ENCODE measurements around the gene ALPP.
"Not testable (repeated sequence)": the region's sequence is repeated elsewhere in the genome, so short reads cannot be mapped to it uniquely, and the experiment has no call there.

The ALPP gene

GRCh38 chr2:232363784-232364615 is 14.6 kb upstream of the ALPP start:
- DNase-seq (ENCODE audit: low spot score), result no peak

DNA sequence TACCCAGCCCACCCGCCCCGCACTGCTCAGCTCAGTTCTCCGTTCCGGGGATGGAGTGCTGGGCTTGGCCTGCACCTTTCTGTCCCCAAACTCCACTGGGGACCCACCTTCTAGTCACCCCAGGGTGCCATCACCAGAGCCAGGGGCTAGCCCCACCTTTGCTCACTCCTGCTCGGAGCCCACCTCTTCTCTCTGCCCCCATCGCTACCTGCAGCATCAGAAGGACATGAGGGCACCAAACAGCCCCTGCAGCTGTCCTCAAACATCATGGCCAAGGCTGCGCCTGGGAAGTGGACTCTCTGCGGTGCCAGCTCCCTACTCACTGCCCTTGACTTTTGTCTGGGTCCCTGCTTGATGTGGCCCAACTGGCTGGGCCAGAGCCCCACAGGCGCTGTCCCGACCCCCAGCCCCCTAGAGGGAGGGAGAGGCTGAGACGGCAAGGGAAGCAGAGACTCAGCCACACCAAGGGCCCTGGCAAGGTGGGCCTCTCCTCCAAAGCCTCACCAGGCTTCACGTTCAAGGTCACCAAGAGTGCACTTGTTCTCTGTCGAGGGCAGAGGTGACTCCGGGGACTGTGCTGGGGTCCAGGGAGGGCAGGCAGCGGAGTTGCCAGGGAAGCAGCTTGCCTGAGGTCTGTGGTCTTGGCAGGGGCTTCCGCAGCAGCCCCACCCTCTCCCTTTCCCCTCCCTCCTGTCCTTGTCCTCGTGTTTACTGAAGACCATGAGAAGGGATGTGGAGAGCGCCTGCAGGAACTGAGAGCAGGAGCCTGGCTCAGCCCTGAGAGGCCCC is 13.6 kb upstream of the ALPP start:
- not testable (repeated sequence) for DNase-seq (ENCODE audit: low spot score)

GRCh38 chr2:232365621-232366321 is 12.8 kb upstream of the ALPP start:
- peak; percentile 62 for DNase-seq (ENCODE audit: low spot score)

GRCh38 chr2:232366461-232366860 is 12.1 kb upstream of the ALPP start:
- DNase-seq (ENCODE audit: low spot score), result not testable (repeated sequence)

GRCh38 chr2:232367016-232367415 is 11.5 kb upstream of the ALPP start:
- DNase-seq (ENCODE audit: low spot score), result no peak

DNA sequence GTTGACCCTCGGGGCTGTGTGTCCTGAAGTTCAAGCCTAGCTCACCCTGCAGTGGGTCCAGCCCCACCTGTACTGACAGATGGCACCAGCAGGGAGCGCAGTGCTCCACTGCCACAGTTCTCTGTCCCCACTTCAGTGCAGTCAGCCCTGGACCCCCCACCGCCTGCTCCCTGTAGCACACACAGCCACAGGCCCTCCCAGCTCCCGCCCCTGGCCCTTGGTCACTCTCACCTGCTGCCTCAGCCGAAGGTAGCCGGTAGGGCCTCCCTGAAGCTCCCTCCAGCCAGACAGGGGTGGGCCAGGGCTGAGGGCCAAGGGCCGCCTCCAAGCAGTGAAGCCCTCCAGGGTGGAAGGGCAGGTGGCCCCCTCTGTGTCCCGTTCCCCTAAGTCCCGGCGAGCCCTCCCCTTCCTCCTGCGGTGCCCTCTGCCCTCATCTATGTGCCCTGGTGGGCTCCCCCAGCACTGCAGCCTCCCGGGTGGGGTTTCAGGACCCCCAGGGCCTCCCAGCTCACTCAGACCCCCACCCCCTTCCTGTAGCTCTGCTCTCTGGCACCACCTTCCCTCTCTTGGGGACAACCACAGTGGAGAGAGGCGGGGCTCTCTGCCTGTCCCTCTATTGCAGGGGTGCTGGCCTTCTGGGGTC is 10.8 kb upstream of the ALPP start:
- no peak for DNase-seq (ENCODE audit: low spot score)

DNA sequence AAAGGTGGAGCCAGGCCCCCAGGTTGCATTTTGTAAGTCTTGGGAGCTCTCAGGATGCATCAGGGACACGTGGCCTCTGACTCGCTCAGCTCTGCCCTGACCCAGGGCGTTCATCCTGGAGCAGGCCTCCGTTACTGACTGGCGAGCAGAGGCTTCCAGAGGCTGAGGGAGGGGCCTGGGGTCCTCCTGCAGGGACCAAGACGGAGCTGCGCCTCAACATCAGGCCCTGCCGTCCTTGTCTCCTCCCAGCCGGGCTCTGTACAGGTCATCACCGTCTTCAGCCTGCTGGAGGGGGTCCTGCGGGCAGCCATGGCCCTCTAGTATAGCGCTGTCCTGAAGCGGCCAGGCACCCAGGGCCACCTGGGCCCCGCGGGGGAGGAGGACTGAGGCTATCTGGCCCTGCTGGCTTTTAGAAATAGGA is 10.2 kb upstream of the ALPP start:
- no peak for DNase-seq (ENCODE audit: low spot score)

GRCh38 chr2:232369126-232369951 is 9.2 kb upstream of the ALPP start:
- DNase-seq (ENCODE audit: low spot score), result no peak

DNA sequence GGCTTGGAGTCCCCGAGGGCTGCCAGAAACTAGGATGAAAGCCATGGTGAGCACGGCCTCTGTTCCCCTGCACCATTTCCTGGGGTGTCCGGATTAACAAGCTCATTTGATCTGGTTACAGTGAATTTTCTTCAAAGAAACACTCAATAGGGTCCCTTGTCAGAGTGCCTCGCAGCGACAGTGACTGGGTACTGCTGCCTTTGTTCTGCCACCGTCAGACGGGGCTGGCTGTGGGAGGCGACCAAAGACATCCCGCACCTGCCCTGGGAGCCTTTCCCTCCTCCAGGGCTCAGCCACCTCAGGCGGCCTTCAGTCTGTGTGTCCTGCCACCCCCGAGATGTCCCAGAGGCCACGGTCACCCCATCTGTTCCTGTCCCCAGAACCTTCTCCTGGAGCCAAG is 8.5 kb upstream of the ALPP start:
- not testable (repeated sequence) for DNase-seq (ENCODE audit: low spot score)

- DNase-seq (ENCODE audit: low spot score), result no peak
These were observed 6.0 kb upstream of the ALPP start for GRCh38 chr2:232372231-232373208.

DNA sequence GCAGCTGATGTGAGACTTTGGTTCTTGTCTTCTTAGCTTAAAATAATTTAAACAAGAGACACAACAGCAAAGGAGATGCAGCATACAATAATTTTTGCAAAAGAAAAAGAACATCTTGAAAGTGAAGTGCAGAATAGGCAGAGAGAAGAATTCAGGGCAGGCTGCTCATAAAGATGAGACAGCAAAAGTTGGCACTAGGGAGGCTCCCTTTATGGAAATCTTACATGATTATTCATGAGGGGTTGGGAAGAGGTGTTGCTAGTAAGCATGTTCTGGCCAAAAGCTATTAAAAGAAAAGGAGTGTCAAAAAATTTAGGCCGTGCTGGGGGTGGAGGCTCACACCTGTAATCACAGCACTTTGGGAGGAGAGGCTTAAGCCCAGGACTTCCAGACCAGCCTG is 4.2 kb upstream of the ALPP start:
- no peak for DNase-seq (ENCODE audit: low spot score)

DNA sequence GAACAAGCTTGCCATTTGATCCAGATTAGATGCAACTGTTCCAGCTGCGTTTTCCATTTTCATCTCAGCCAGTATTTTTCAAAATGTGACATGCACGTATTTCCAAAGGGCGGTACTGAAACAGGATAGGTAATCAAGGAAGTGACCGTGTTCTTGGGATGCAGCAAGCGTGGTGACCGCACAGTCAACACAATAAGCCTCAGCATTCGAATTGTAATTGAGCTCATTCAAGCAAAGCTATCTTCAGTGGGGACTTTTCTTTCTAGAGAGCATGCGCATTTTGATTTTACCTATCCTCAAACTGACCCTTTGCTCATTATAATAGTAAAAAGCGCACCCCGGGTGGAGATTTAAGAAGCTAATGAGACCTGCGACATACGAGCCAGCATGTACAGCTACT is 3.4 kb upstream of the ALPP start:
- DNase-seq (ENCODE audit: low spot score), result no peak

DNA sequence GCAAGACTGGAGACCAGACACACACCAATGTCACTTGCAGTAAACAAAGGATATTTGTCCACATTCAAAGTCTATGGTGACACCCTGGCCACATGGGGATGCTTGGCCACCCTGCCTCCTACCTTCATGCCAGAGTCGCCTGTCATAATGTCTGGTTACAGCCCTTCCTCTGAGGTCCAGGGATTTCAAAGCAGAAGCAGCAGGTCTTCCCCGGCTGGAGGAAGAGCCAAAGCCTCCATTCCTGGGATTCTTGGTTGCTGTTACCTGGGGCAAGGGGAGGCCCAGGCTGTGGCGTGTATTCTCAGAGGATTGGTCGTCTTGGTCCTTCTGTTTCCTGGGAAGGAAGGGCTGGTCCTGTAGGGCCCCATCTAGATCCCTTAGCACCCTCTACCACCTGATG is 2.3 kb upstream of the ALPP start:
- no peak for DNase-seq (ENCODE audit: low spot score)

DNA sequence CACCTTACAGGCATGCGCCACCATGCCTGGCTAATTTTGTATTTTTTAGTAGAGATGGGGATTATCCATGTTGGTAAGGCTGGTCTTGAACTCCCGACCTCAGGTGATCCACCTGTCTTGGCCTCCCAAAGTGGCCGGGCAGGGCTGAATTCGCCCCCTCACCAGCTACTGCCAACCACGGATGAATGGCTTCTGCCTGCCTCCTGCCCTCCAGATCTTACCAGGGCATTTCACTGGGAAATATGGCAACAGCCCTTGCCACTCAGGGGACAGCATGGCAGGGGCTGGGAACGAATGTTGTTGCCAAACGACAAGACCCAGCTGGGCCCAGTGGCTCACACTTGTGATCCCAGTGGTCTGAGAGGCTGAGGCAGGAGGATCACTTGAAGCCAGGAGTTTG is 1.8 kb upstream of the ALPP start:
- no peak for DNase-seq (ENCODE audit: low spot score)

DNA sequence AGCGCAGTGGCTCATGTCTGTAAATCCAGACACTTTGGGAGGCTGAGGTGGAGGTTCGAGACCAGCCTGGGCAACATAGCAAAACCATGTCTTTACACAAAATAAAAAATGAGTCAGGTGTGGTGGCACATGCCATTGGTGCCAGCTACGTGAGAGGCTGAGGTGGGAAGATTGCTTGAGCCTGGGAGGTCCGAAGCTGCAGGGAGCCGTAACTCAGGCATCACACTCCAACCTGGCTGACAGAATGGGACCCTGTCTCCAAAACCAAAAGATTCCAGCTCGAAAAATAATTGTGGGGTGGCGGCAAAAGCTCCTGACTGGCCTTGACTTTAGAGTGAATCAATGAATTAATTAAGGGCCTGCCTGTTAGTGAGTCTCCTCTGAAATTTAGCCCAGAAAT is 1.2 kb upstream of the ALPP start:
- DNase-seq (ENCODE audit: low spot score), result no peak

- no peak for DNase-seq (ENCODE audit: low spot score)
These were observed 463 bp upstream of the ALPP start for GRCh38 chr2:232377841-232378734.

DNA sequence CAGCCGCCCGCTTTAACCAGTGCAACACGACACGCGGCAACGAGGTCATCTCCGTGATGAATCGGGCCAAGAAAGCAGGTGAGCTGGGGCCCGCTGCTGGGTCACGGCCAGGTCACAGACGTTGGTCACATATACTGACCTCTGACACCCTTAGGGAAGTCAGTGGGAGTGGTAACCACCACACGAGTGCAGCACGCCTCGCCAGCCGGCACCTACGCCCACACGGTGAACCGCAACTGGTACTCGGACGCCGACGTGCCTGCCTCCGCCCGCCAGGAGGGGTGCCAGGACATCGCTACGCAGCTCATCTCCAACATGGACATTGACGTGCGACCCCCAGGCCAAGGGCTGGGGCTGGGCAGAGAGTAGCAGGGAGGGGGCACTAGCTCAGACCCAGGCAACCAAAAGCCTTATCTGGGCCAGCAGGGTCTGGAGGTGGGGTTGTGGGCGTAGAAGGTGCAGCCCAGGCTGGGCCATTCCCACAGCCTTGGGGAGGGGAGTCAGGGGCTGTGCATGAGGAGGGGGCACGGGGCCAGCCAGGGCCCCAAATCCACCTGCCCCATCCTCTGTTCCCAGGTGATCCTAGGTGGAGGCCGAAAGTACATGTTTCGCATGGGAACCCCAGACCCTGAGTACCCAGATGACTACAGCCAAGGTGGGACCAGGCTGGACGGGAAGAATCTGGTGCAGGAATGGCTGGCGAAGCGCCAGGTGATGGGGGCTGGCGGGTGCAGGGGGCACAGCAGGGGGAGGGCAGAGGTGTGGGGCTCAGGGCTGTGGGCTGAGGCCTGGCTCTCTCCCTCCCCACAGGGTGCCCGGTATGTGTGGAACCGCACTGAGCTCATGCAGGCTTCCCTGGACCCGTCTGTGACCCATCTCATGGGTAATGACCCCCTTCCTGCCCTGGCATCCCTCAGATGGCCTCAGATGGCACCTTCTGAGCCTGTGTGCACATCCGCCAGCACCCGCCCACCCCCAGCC is 1.3 kb downstream of the ALPP start:
- DNase-seq (ENCODE audit: low spot score), result not testable (repeated sequence)

All from hepatic stellate cell (primary cell).